CD14-positive monocyte (primary cell): ENCODE results near the gene NHS. TPM values are rescaled to one million over a fixed set of nuclear protein-coding genes. Genes with fewer than 3 reads are reported as not detected.

Experiments used
- DNase-seq, 3 donors: peaks; one replicate each; pipeline ENCODE4 v3.0.0-alpha.2; 2011 to 2022
- H2AFZ ChIP-seq: 2 replicates; pipeline ENCODE4 v1.6.0; 2012; ENCODE audit warnings: mild to moderate bottlenecking, low read depth, low read length, inconsistent platforms; ENCODE audit not compliant: insufficient read depth, poor library complexity, severe bottlenecking
- H3K27ac ChIP-seq, 2 donors: 1 replicate in 1 of 2; 2 replicates in 1 of 2; pipeline ENCODE4 v1.5.1; 2012 to 2013; ENCODE audit warnings: low read length in 2 of 2, control low read depth in 1 of 2, inconsistent platforms in 1 of 2, low read depth in 1 of 2, mild to moderate bottlenecking in 1 of 2
- H3K27me3 ChIP-seq, 2 donors: one replicate each; pipeline versions ENCODE4 v1.6.0 to v1.6.1; 2011 to 2013; ENCODE audit warnings: low read length in 2 of 2; ENCODE audit not compliant: control insufficient read depth in 2 of 2, insufficient read depth in 2 of 2
- H3K36me3 ChIP-seq, 2 donors: replicated peaks in 1 of 2; 1 replicate in 1 of 2; 2 replicates in 1 of 2; pipeline versions ENCODE4 v1.5.1 to v1.6.1; 2012 to 2013; ENCODE audit warnings: low read length in 2 of 2, control low read depth in 1 of 2, inconsistent platforms in 1 of 2, mild to moderate bottlenecking in 1 of 2; ENCODE audit not compliant: insufficient read depth in 2 of 2, control insufficient read depth in 1 of 2
- H3K4me1 ChIP-seq, 2 donors: 1 replicate in 1 of 2; 2 replicates in 1 of 2; pipeline versions ENCODE4 v1.5.1 to v1.6.1; 2012 to 2013; ENCODE audit warnings: low read length in 2 of 2, control low read depth in 1 of 2, inconsistent platforms in 1 of 2, mild to moderate bottlenecking in 1 of 2, moderate library complexity in 1 of 2; ENCODE audit not compliant: insufficient read depth in 2 of 2, control insufficient read depth in 1 of 2
- H3K4me2 ChIP-seq: replicated peaks from 2 replicates; pipeline ENCODE3; 2012; ENCODE audit warnings: low read length, moderate library complexity, mild to moderate bottlenecking; ENCODE audit not compliant: poor library complexity, severe bottlenecking; ENCODE audit errors: extremely low read depth
- H3K4me3 ChIP-seq, 3 experiments: fragments of 200-600 bp in 1 of 3; sonication (generic) in 1 of 3; replicated peaks in 1 of 3; 1 replicate in 2 of 3; 2 replicates in 1 of 3; pipeline ENCODE4 v1.5.1; 2011 to 2013; ENCODE audit warnings: low read length in 3 of 3, mild to moderate bottlenecking in 3 of 3, control low read depth in 2 of 3, low read depth in 2 of 3, inconsistent platforms in 1 of 3, moderate library complexity in 1 of 3
- H3K79me2 ChIP-seq: 2 replicates; pipeline ENCODE4 v1.6.0; 2012; ENCODE audit warnings: mild to moderate bottlenecking, control low read depth, inconsistent platforms, low read length, moderate library complexity; ENCODE audit not compliant: insufficient read depth
- H3K9ac ChIP-seq: 2 replicates; pipeline ENCODE4 v1.6.0; 2017; ENCODE audit warnings: low read length, mild to moderate bottlenecking; ENCODE audit not compliant: insufficient read depth, poor library complexity, severe bottlenecking
- H3K9me3 ChIP-seq, 2 donors: replicated peaks in 1 of 2; 1 replicate in 1 of 2; 2 replicates in 1 of 2; pipeline versions ENCODE4 v1.5.1 to v1.6.1; 2012 to 2013; ENCODE audit warnings: low read length in 2 of 2, control low read depth in 1 of 2; ENCODE audit not compliant: control insufficient read depth in 1 of 2, insufficient read depth in 1 of 2
- H4K20me1 ChIP-seq: 2 replicates; pipeline ENCODE4 v1.6.0; 2012; ENCODE audit warnings: mild to moderate bottlenecking, low read length, control low read depth, moderate library complexity; ENCODE audit not compliant: insufficient read depth
- H3K27ac Mint-ChIP-seq, 7 donors: one replicate each; pipeline ENCODE4 v1.8.0; 2020; ENCODE audit warnings: mild to moderate bottlenecking in 7 of 7, mixed read lengths in 7 of 7, moderate library complexity in 6 of 7, inconsistent platforms in 2 of 7
- H3K27me3 Mint-ChIP-seq, 3 donors: one replicate each; pipeline ENCODE4 v1.8.0; 2021 to 2022; ENCODE audit warnings: low read depth in 3 of 3, mild to moderate bottlenecking in 3 of 3, mixed read lengths in 3 of 3, moderate library complexity in 3 of 3, inconsistent platforms in 1 of 3
- H3K36me3 Mint-ChIP-seq, 2 donors: one replicate each; pipeline ENCODE4 v1.8.0; 2020; ENCODE audit warnings: mixed read lengths in 2 of 2, inconsistent platforms in 1 of 2, mild to moderate bottlenecking in 1 of 2
- H3K4me1 Mint-ChIP-seq: one replicate; pipeline ENCODE4 v1.8.0; 2020; ENCODE audit warnings: mild to moderate bottlenecking, mixed read lengths
- H3K4me3 Mint-ChIP-seq, 2 donors: one replicate each; pipeline ENCODE4 v1.8.0; 2020; ENCODE audit warnings: mild to moderate bottlenecking in 2 of 2, mixed read lengths in 2 of 2, moderate library complexity in 1 of 2
- H3K9me3 Mint-ChIP-seq, 7 donors: one replicate each; pipeline ENCODE4 v1.8.0; 2020 to 2022; ENCODE audit warnings: mixed read lengths in 7 of 7, mild to moderate bottlenecking in 6 of 7, moderate library complexity in 6 of 7, inconsistent platforms in 2 of 7
- CTCF ChIP-seq: fragments of 200-600 bp; IDR thresholded peaks from one replicate; pipeline ENCODE4 v1.8.0; 2022; ENCODE audit warnings: antibody characterized with exemption, mild to moderate bottlenecking
- WGBS: methylation state at CpG from one replicate; pipeline ENCODE4 v1.1.5; 2013; ENCODE audit warnings: missing lambda C conversion rate; ENCODE audit not compliant: insufficient coverage; 5-methylcytosine and 5-hydroxymethylcytosine counted together
- intact Hi-C, 2 donors: fragments of 100-400 bp; cut with micrococcal nuclease; formaldehyde crosslinking; loops; one replicate each; pipeline versions ENCODE4 v1.15.0 to v1.15.1; 2023
- polyA plus RNA-seq, 3 donors: library from polyadenylated mRNA; depleted of rRNA in 1 of 3; unstranded in 2 of 3; stranded (reverse) in 1 of 3; fragments of 300-500 nt in 2 of 3; fragments of >200 nt in 1 of 3; fragmentation: Illumina TruSeq in 2 of 3; gene quantifications; 1 replicate in 2 of 3; 2 replicates in 1 of 3; pipeline ENCODE4 v1.2.3, GENCODE V29; 2012 to 2021

The NHS gene
- polyA plus RNA-seq, 3 donors, result 0.86 to 1.8 (median 1.3) TPM

- Histone ChIP-seq H3K36me3 (no peaks in the 10 kb centered on the region), H2AFZ (no peak overlapping the region), H3K4me2 (no peak overlapping the region), H3K27ac (no peak overlapping the region), H3K79me2 (no peaks in the 10 kb centered on the region), H3K4me1 (no peaks in the 10 kb centered on the region), H3K4me3 (no peak overlapping the region), H4K20me1 (no peaks in the 10 kb centered on the region), H3K9me3 (no peaks in the 10 kb centered on the region), H3K9ac (no peak overlapping the region), H3K27me3 (peaks cover 15 to 25% of the 10 kb centered on the region in 2 donors)
- no peak for DNase-seq
- intact Hi-C loops, result no loop called here
- no peaks in the 10 kb centered on the region for H3K36me3 Mint-ChIP-seq
- no peak overlapping the region for H3K27ac Mint-ChIP-seq
- no peaks in the 10 kb centered on the region for H3K9me3 Mint-ChIP-seq
- no peak for TF ChIP-seq CTCF
- H3K4me1 Mint-ChIP-seq, result no peaks in the 10 kb centered on the region
- peaks cover 12 to 23% (median 22%) of the 10 kb centered on the region in 3 donors for H3K27me3 Mint-ChIP-seq
- H3K4me3 Mint-ChIP-seq, result no peak overlapping the region
- no CpG with 5 or more reads among the region's 3 CpGs for WGBS
Observed at GRCh38 chrX:17368002-17368401, 7.0 kb upstream of the NHS start.

- Histone ChIP-seq H3K36me3 (no peaks in the 10 kb centered on the region), H3K27me3 (peaks cover 28 to 37% of the 10 kb centered on the region in 2 donors), H3K79me2 (no peaks in the 10 kb centered on the region), H3K9me3 (no peaks in the 10 kb centered on the region), H3K9ac (no peak overlapping the region), H3K4me2 (no peak overlapping the region), H3K27ac (no peak overlapping the region), H3K4me3 (no peak overlapping the region), H4K20me1 (no peaks in the 10 kb centered on the region), H2AFZ (no peak overlapping the region), H3K4me1 (no peaks in the 10 kb centered on the region)
- no peak for TF ChIP-seq CTCF
- no peaks in the 10 kb centered on the region for H3K4me1 Mint-ChIP-seq
- H3K9me3 Mint-ChIP-seq, result no peaks in the 10 kb centered on the region
- no peak for DNase-seq
- WGBS, result no CpG with 5 or more reads among the region's 6 CpGs
- H3K27me3 Mint-ChIP-seq, result peaks cover 23 to 33% (median 28%) of the 10 kb centered on the region in 3 donors
- intact Hi-C loops, result no loop called here
- peak overlapping the region in 1 of 2 donors; percentile 48 for H3K4me3 Mint-ChIP-seq
- H3K36me3 Mint-ChIP-seq, result no peaks in the 10 kb centered on the region
- H3K27ac Mint-ChIP-seq, result no peak overlapping the region
Observed at GRCh38 chrX:17369309-17369708, 5.7 kb upstream of the NHS start.
